Mesodermal cell (in vitro differentiated cells): ENCODE results near the gene ITSN1.

ENCODE experiments used
- H3K27ac ChIP-seq: 2 replicates; pipeline ENCODE4 v1.7.0; 2013; ENCODE audit warnings: mild to moderate bottlenecking, low read depth, low read length, moderate library complexity; ENCODE audit not compliant: severe bottlenecking
- H3K36me3 ChIP-seq: 2 replicates; pipeline ENCODE4 v1.7.1; 2013; ENCODE audit warnings: mild to moderate bottlenecking, low read length, moderate library complexity; ENCODE audit not compliant: control insufficient read depth, insufficient read depth
- H3K4me1 ChIP-seq: one replicate; pipeline ENCODE4 v1.7.1; 2013; ENCODE audit warnings: mild to moderate bottlenecking, low read length; ENCODE audit not compliant: insufficient read depth, control insufficient read depth, poor library complexity, severe bottlenecking
- H3K4me3 ChIP-seq: 2 replicates; pipeline ENCODE4 v1.7.0; 2013; ENCODE audit warnings: low read length, control low read depth, mild to moderate bottlenecking; ENCODE audit not compliant: insufficient read depth, poor library complexity, severe bottlenecking; ENCODE audit errors: extremely low read depth
- H3K9me3 ChIP-seq: 2 replicates; pipeline ENCODE4 v1.7.1; 2013; ENCODE audit warnings: mild to moderate bottlenecking, low read length, moderate library complexity; ENCODE audit not compliant: control insufficient read depth
- WGBS, 2 experiments: methylation state at CpG; one replicate each; pipeline ENCODE4 v1.1.5; 2013; ENCODE audit warnings: missing lambda C conversion rate in 2 of 2; ENCODE audit not compliant: insufficient coverage in 2 of 2; 5-methylcytosine and 5-hydroxymethylcytosine counted together

Gene ITSN1

DNA sequence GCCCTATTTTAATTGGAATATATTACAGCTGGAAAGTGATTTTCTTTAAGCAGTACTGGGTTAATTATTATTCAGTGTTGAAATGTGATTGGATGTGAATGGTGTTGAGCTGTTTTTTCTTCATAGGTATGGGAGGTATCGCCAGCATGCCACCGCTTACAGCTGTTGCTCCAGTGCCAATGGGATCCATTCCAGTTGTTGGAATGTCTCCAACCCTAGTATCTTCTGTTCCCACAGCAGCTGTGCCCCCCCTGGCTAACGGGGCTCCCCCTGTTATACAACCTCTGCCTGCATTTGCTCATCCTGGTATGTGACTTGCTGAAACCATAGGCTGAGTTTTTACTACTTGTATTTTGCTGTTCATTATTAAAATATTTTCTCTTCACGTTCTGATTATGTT lies 107.7 kb downstream of the ITSN1 start:
- peaks cover 14% of the 10 kb centered on the region for H3K9me3 ChIP-seq
- no peak overlapping the region for H3K4me3 ChIP-seq
- 83% methylated on average over 1 of the region's 4 CpGs; no CpG with 5 or more reads in 1 of the 2 experiments for WGBS, 2 experiments
- H3K4me1 ChIP-seq = no peaks in the 10 kb centered on the region
- peaks cover 71% of the 10 kb centered on the region for H3K36me3 ChIP-seq
- H3K27ac ChIP-seq = no peak overlapping the region

DNA sequence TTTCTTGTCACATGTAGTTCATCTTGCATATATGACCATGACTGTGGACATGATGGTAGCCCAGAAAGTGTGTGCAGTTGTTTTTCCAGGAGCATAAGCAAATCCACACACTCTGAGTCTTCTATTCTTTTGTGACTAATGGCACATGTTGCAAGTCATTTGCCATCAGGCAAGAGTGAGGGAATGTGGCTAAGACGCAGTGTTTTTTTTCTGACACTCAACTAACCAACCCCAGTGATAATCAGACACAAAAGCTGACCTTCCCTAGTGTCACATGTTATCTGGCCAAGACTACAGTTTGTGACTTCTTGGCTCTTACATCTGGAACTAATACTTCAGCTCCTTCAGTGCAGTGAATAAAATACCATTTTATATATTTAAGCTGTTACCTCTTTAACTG lies 108.8 kb downstream of the ITSN1 start:
- WGBS, 2 experiments = 100% methylated on average over 1 of the region's 1 CpG
- H3K36me3 ChIP-seq = peaks cover 64% of the 10 kb centered on the region

DNA sequence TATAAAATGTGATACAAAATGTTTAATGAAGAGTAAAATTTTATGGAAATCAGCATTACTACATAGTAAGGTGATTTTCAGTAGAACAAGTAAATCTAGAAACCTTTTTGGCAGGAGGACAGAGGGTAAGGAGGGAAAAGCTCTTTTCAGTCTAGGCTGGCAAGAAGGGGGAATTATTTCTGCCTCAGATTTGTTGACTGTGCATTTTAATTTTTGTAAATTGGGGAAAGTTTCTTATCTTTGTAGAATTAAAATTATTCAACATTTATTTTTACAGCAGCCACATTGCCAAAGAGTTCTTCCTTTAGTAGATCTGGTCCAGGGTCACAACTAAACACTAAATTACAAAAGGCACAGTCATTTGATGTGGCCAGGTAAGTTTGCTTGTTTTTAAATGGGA lies 109.2 kb downstream of the ITSN1 start:
- Histone ChIP-seq H3K36me3 (peaks cover 64% of the 10 kb centered on the region), H3K4me3 (no peak overlapping the region), H3K9me3 (peaks cover 7% of the 10 kb centered on the region), H3K27ac (no peak overlapping the region), H3K4me1 (no peaks in the 10 kb centered on the region)

More for the DNA sequence above, 108.8 kb downstream of the ITSN1 start:
- H3K9me3 ChIP-seq = peaks cover 11% of the 10 kb centered on the region
- no peak overlapping the region for H3K27ac ChIP-seq
- H3K4me3 ChIP-seq = no peak overlapping the region
- no peaks in the 10 kb centered on the region for H3K4me1 ChIP-seq

DNA sequence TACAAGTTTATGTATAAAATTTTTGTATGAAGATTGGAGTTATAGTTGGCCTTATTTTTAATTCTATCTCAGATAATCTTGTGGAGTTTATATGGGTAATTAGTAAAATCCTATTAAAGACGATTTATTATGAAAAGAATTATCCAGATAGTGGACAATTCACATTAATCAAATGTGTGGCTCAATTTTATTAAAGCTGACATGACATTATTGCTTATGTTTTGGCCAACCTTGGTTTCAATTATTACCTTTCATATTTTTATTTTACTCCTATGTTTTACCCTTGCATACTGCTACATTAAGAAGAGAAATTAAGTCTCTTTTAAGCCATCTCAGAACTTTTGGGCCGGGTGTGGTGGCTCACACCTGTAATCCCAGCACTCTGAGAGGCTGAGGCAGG lies 110.0 kb downstream of the ITSN1 start:
- H3K9me3 ChIP-seq = no peaks in the 10 kb centered on the region
- H3K36me3 ChIP-seq = peaks cover 63% of the 10 kb centered on the region
- no peak overlapping the region for H3K27ac ChIP-seq
- no peak overlapping the region for H3K4me3 ChIP-seq
- no peaks in the 10 kb centered on the region for H3K4me1 ChIP-seq
- whole genome bisulfite sequencing, 2 experiments = 82% methylated on average over 1 of the region's 2 CpGs; no CpG with 5 or more reads in 1 of the 2 experiments

DNA sequence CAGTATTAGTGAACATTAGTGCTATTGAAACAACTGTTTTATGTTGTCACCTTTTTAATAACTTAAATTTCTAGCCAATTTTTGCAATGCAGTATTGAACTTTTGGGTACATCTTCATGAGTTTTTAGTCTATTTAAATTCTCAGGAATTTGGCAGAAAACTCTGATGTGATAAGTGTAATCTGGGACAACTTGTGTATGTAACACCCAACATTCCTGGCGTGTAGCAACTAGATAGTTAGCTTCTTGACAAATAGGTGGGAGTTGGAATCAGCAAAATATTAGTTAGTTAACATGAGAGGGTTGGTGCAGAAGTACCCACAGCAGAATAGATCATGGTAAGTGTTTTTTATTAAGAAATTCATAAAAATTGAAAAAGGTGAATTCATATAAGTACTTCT lies 111.6 kb downstream of the ITSN1 start:
- Histone ChIP-seq H3K9me3 (no peaks in the 10 kb centered on the region), H3K4me1 (no peaks in the 10 kb centered on the region), H3K27ac (no peak overlapping the region), H3K4me3 (no peak overlapping the region), H3K36me3 (peaks cover 65% of the 10 kb centered on the region)
- WGBS, 2 experiments = 91 to 92% methylated on average over 1 of the region's 1 CpG

DNA sequence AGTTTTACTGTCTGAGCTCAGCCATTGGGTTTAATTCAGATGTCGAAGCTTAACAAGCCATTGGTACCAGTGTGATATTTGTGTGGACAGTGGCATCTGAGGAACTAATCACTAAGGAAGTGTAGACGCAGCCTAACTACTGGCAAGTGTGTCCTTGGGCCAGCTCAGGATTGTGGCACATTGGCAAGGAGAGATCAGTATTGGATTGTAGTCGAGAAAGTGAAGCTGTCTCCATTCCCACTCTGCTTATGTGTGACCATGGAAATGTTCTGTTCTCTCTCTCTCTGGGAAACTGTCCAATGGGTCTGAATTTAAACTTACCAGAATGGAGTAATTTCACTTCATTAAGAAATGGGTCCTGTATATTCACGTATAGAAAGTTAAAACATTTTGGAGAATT lies 112.2 kb downstream of the ITSN1 start:
- Histone ChIP-seq H3K36me3 (peaks cover 65% of the 10 kb centered on the region), H3K4me1 (no peaks in the 10 kb centered on the region), H3K4me3 (no peak overlapping the region), H3K27ac (no peak overlapping the region), H3K9me3 (no peaks in the 10 kb centered on the region)
- 90% methylated on average over 3 to 4 of the region's 4 CpGs for WGBS, 2 experiments

DNA sequence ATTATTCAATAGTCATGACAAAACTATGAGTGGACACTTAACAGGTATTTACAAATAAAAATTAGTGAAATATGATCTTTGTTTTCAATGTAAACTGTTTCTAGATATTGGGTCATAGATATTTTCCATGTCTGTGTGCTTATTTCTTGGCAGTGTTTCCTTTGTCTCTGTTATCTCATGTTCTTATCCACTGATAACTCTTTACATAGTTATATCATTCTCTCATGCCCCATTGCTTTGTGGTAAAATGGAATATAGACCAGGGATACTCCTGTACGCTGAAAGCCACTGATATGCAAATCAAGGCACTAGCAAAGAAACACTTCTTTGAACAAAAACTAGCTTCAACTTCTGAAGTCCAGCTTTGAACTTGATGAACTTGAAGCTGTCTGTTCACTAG lies 113.1 kb downstream of the ITSN1 start:
- H3K4me3 ChIP-seq = no peak overlapping the region
- H3K27ac ChIP-seq = no peak overlapping the region
- WGBS, 2 experiments = no CpG with 5 or more reads among the region's 1 CpG
- peaks cover 67% of the 10 kb centered on the region for H3K36me3 ChIP-seq
- H3K4me1 ChIP-seq = peaks cover 8% of the 10 kb centered on the region
- no peaks in the 10 kb centered on the region for H3K9me3 ChIP-seq

DNA sequence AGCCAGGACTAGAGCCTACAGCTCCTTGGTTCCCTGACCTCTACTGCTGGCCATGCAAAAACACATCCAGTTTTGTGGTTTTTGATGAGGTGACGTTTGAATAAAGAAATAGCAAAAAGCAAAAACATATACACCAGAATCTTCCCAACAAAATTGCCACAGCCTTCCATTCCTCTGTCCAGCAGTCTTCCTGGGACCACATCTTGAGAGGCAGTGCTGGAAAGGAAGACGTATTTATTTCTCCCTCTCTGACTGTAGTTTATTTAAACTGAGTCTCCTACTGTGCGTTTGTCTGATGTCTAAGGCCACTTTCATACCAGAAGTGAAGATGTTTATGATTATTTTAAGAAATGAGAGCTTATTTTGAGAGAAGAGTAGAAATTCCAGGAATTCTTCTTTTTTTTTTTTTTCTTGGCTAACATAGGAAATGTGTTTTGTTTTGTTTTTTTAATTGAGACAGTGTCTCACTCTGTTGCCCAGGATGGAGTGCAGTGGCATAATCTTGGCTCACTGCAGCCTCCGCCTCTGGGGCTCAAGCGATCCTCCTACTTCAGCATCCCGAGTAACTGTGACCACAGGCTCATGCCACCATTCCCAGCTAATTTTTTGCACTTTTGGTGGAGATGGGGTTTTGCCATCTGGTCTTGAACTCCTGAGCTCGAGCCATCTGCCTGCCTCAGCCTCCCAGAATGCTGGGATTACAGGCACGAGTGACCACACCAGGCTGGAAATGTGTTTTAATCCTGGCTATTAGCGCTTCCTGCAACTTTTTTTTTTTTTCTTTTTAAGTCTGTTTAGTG lies 118.5 kb downstream of the ITSN1 start:
- Histone ChIP-seq H3K27ac (peak overlapping the region; percentile 99), H3K9me3 (no peaks in the 10 kb centered on the region), H3K36me3 (peaks cover 73% of the 10 kb centered on the region), H3K4me1 (peaks cover 36% of the 10 kb centered on the region), H3K4me3 (no peak overlapping the region)
- 75 to 86% methylated on average over 3 to 5 of the region's 9 CpGs for WGBS, 2 experiments

DNA sequence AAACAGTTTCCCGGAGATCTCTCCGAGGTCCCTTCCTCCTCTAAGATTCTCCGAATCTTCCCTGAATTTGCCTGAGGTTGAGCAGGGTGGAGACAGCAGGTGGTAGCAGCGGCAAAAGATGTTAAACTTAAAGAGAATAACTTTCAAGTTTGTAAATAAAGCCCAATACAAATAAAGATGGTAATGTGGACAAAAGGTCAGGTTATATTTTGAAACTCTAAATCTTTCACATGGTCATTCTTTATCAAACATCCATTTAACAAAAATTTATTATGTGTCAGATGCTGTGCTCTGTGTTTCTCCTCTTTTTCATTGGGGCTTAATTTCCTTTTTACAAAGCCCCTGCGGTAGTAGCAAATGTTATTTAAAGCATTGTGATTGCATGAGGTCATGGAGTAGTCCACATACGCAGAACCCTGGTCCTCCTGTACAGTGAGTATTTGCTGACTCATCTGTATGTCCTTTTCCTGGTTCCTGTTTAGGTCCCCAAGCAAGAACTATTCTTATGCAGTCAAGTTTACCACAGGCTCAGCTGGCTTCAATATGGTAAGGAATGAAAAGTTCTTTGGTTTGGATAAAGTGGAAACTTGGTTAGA lies 119.2 kb downstream of the ITSN1 start:
- Histone ChIP-seq H3K27ac (peak overlapping the region; percentile 99), H3K9me3 (no peaks in the 10 kb centered on the region), H3K4me3 (no peak overlapping the region), H3K36me3 (peaks cover 73% of the 10 kb centered on the region), H3K4me1 (peaks cover 36% of the 10 kb centered on the region)
- 40% methylated on average over 2 of the region's 6 CpGs; no CpG with 5 or more reads in 1 of the 2 experiments for WGBS, 2 experiments

DNA sequence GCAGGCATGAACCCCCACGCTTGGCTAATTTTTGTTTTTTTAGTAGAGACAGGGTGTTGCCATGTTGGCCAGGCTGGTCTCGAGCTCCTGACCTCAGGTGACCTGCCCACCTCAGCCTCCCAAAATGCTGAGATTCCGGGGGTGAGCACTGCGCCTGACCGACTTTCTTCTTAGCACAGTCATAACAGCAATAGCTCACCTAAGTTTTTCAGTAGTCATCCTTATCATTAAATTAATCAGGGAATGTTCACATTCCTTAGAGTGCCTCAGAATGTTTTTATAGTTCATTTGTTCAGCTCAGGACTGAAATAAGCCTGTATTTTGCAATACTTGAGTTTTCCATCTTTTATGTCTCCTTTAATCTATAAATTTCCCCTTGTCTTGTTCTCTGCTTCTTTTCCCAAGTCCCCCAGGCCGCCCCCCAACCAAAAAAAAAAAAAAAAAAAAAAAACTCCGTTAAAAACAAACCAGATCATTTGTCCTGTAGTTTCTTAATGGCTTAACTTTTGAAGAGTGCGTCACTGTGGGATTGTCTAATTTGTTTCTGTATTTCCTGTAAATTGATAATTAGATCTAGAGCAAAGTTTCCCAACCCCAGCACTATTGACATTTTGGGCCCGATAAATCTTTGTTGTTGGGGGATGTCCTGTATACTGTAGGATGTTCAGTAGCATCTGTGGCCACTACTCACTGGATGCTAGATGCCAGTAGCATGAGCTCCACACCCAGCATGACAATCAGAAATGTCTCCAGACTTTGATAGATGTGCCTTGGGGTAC lies 120.7 kb downstream of the ITSN1 start:
- H3K4me3 ChIP-seq = no peak overlapping the region
- peaks cover 36% of the 10 kb centered on the region for H3K4me1 ChIP-seq
- H3K36me3 ChIP-seq = peaks cover 73% of the 10 kb centered on the region
- peak overlapping the region; percentile 33 for H3K27ac ChIP-seq
- WGBS, 2 experiments = 95 to 100% methylated on average over 4 to 5 of the region's 9 CpGs
- no peaks in the 10 kb centered on the region for H3K9me3 ChIP-seq
